HUES48 (cell line): Measurements from ENCODE around the gene ACBD4.

Experiments used
- H3K27ac ChIP-seq: one replicate; pipeline ENCODE4 v1.7.0; 2013; ENCODE audit warnings: low read depth, low read length, inconsistent platforms
- H3K27me3 ChIP-seq: 2 replicates; pipeline ENCODE4 v1.6.1; 2013; ENCODE audit warnings: mild to moderate bottlenecking, low read length; ENCODE audit not compliant: control insufficient read depth, insufficient read depth
- H3K36me3 ChIP-seq: 2 replicates; pipeline ENCODE4 v1.6.1; 2013; ENCODE audit warnings: low read length; ENCODE audit not compliant: control insufficient read depth, insufficient read depth
- H3K4me1 ChIP-seq: 2 replicates; pipeline ENCODE4 v1.6.1; 2013; ENCODE audit warnings: mild to moderate bottlenecking, low read length; ENCODE audit not compliant: control insufficient read depth, insufficient read depth
- H3K4me3 ChIP-seq: 2 replicates; pipeline ENCODE4 v1.5.1; 2013; ENCODE audit warnings: mild to moderate bottlenecking, low read depth, low read length
- H3K9ac ChIP-seq: 2 replicates; pipeline ENCODE4 v1.6.1; 2013; ENCODE audit warnings: mild to moderate bottlenecking, low read depth, low read length, moderate library complexity
- H3K9me3 ChIP-seq: 2 replicates; pipeline ENCODE4 v1.6.1; 2013; ENCODE audit warnings: low read length; ENCODE audit not compliant: control insufficient read depth, insufficient read depth

Gene ACBD4

GRCh38 chr17:45130681-45131615 lies 4.5 kb upstream of the ACBD4 start:
- no peaks in the 10 kb centered on the region for H3K9me3 ChIP-seq
- H3K4me1 ChIP-seq: peaks cover 20% of the 10 kb centered on the region; the same call in 1 of the 2 replicates
- no peak overlapping the region for H3K27ac ChIP-seq
- H3K4me3 ChIP-seq: peak overlapping the region; percentile 78
- H3K36me3 ChIP-seq: no peaks in the 10 kb centered on the region
- H3K9ac ChIP-seq: no peak overlapping the region
- H3K27me3 ChIP-seq: no peaks in the 10 kb centered on the region; the same call in 1 of the 2 replicates

DNA sequence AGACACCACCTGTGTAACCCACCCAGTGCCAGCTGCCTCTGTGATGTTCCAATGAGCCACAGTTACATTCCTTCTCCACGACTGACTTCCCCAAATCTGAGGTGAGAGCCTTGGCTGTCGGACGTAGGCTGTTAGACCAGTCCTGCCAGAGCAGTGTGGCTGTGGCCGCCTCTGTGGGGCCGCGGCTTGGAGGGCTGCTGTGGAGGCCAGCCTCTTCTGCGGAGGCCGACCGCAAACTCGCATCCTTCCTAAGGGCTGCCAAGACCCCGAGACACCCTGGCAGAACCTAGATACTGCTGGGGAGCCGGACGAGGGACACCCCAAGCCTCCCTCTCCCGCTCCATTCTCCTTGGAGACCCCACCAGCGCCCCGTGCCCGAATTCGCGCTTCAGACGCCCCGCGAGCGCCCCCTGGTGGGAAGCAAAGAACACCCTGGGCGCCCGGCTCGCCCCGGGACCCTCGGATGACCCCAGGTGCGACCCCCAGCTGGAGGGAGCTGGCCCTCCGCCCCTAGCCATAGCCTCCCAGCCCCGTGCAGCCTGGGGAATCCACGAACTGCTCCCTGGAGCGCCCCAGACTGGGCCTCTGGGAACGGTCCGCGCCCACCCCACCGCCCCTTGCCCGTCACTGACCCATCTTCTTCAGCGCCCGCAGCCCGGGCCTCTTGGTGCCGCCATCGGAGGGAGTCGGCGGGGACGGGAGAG lies 3.7 kb upstream of the ACBD4 start:
- Histone ChIP-seq H3K9me3 (no peaks in the 10 kb centered on the region), H3K36me3 (no peaks in the 10 kb centered on the region), H3K4me3 (peak overlapping the region; percentile 78), H3K4me1 (peaks cover 21% of the 10 kb centered on the region; the same call in 1 of the 2 replicates), H3K27me3 (no peaks in the 10 kb centered on the region; the same call in 1 of the 2 replicates), H3K27ac (peak overlapping the region; percentile 47), H3K9ac (0 out of 2 replicates have a peak overlapping the region, but pooled peaks have one; percentile 11)

GRCh38 chr17:45132320-45132571 lies 3.2 kb upstream of the ACBD4 start, which contains the start of gene PLCD3:
Gene PLCD3 (minus strand): TSS chr17:45132515. CDS start chr17:45132410, 105 bp downstream.
- peak within 1 kb of the TSS; percentile 71 for H3K27ac ChIP-seq
- H3K36me3 ChIP-seq: no peaks in the 10 kb centered on the region
- no peaks in the 10 kb centered on the region for H3K9me3 ChIP-seq
- H3K9ac ChIP-seq: peak within 1 kb of the TSS; percentile 38; the same call in 1 of the 2 replicates
- H3K4me3 ChIP-seq: peak within 1 kb of the TSS; percentile 78
- no peaks in the 10 kb centered on the region; the same call in 1 of the 2 replicates for H3K27me3 ChIP-seq
- H3K4me1 ChIP-seq: peaks cover 21% of the 10 kb centered on the region; the same call in 1 of the 2 replicates

DNA sequence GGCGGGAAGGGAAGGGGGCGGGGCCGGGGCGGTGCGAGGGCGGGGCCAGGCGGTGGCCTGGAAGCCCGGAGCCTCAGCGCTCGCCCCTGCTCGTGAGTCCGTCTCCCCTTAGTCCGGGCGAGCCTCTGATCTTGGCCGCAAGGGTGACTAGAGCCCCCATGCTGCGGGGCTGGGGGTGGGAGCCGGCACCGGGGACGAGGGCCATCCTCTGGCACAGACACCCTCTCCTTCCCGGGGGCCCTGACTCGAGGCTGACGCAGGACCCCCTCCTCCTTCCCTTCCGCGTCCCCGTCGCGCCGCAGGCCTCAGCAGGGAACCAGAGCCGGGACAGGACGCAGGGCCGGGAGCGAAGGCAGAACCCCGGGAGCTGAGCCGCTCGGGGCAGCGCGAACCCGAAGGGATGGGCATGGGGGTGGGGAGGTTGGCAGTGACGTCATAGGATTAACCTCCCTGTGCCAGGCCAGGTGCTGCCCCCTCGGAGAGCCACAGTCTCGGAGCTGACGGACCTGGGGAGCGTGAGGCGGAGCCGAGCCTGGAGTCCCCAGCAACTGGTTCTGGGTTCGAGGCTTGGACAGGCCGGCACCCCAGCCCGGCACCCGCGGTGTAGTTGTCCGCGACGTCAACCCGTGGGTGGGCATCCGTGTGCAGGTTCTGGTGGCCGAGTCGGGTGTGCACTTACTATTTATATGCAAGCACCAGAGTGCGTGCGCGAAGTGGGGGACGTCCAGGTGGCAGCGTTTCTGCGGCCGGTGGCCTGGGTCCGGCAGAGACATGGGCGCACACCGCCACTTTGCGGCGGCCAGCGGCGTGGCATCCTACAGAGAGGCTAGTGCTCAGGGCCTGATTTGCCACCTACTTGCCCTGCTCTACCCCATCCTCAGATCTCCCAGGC lies 2.7 kb upstream of the ACBD4 start:
- peaks cover 16% of the 10 kb centered on the region; the same call in 1 of the 2 replicates for H3K4me1 ChIP-seq
- H3K9ac ChIP-seq: peak overlapping the region; percentile 38; the same call in 1 of the 2 replicates
- 0 out of 2 replicates have a peak, but pooled peaks cover 2% of the 10 kb centered on the region for H3K36me3 ChIP-seq
- H3K4me3 ChIP-seq: peak overlapping the region; percentile 76
- no peaks in the 10 kb centered on the region for H3K9me3 ChIP-seq
- H3K27ac ChIP-seq: peak overlapping the region; percentile 71
- H3K27me3 ChIP-seq: no peaks in the 10 kb centered on the region; the same call in 1 of the 2 replicates

- Histone ChIP-seq H3K9ac (no peak overlapping the region), H3K4me3 (peak overlapping the region; percentile 58), H3K36me3 (0 out of 2 replicates have a peak, but pooled peaks cover 3% of the 10 kb centered on the region), H3K27me3 (no peaks in the 10 kb centered on the region; the same call in 1 of the 2 replicates), H3K4me1 (peaks cover 5% of the 10 kb centered on the region; the same call in 1 of the 2 replicates), H3K9me3 (no peaks in the 10 kb centered on the region), H3K27ac (no peak overlapping the region)
Measured at GRCh38 chr17:45135978-45136791, 698 bp downstream of the ACBD4 start.

DNA sequence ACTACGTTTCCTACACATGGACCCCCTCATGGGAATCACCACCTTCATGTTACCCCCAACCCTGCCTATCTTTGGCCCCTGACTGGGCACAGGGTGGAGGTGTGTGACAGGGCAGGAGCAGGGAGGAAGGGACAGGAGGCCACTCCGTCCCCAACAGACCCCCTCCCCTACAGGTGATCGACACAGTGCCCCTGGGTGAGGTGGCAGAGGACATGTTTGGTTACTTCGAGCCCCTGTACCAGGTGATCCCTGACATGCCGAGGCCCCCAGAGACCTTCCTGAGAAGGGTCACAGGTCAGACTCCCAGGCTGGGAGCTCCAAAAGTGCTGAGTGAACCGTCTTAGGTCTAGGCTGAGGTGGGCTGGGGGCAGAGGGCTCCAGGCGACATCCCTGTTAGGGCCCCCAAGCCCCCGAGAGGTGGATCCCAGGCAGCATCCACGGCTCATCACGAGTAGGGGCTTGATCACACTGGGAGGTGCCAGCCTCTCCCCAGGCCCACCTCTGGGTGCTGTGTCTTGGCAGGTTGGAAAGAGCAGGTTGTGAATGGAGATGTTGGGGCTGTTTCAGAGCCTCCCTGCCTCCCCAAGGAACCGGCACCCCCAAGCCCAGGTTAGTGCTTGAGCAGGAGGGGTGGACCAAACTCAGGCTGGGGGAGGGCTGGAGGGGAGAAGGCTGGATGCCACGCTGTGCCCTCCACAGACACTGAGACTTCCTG lies 1.5 kb downstream of the ACBD4 start:
- no peak overlapping the region for H3K9ac ChIP-seq
- 0 out of 2 replicates have a peak, but pooled peaks cover 3% of the 10 kb centered on the region for H3K36me3 ChIP-seq
- H3K27me3 ChIP-seq: no peaks in the 10 kb centered on the region
- no peak overlapping the region for H3K27ac ChIP-seq
- 0 out of 2 replicates have a peak, but pooled peaks cover 5% of the 10 kb centered on the region for H3K4me1 ChIP-seq
- H3K4me3 ChIP-seq: no peak overlapping the region
- H3K9me3 ChIP-seq: no peaks in the 10 kb centered on the region

DNA sequence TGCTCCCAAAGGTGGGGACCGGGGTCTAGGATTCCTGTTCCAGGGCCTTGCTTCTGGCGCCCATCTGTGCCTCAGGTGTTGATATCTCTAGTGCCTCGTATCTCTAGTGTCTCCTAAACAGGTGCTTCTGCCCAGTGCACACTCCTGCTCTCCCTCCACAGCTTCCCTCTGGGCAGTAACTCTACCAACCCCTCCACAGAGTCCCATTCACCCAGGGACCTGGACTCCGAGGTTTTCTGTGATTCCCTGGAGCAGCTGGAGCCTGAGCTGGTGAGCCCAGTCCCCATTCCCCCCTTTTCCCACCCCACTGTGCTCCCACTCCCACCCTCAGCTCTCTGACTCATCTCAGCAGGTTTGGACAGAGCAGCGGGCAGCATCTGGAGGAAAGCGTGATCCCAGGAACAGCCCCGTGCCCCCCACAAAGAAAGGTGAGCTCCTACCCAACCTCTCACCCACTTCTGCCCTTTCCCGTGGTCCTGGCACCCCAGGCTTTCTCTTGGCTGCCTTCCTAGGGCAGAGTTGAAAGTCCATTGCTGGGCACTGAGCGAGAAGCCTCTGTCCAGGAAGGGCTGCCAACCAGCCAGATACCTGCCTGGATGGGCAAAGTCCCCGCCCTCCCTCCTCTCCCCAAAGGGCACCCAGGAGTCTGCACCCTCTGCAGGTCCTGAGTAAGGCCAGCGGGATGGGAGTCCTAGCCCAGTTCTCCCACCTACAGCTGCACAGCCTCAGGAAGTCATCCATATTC lies 2.2 kb downstream of the ACBD4 start:
- H3K27ac ChIP-seq: no peak overlapping the region
- H3K9ac ChIP-seq: no peak overlapping the region
- H3K36me3 ChIP-seq: 0 out of 2 replicates have a peak, but pooled peaks cover 3% of the 10 kb centered on the region
- H3K9me3 ChIP-seq: no peaks in the 10 kb centered on the region
- no peaks in the 10 kb centered on the region for H3K27me3 ChIP-seq
- H3K4me3 ChIP-seq: no peak overlapping the region
- H3K4me1 ChIP-seq: peaks cover 5% of the 10 kb centered on the region; the same call in 1 of the 2 replicates

DNA sequence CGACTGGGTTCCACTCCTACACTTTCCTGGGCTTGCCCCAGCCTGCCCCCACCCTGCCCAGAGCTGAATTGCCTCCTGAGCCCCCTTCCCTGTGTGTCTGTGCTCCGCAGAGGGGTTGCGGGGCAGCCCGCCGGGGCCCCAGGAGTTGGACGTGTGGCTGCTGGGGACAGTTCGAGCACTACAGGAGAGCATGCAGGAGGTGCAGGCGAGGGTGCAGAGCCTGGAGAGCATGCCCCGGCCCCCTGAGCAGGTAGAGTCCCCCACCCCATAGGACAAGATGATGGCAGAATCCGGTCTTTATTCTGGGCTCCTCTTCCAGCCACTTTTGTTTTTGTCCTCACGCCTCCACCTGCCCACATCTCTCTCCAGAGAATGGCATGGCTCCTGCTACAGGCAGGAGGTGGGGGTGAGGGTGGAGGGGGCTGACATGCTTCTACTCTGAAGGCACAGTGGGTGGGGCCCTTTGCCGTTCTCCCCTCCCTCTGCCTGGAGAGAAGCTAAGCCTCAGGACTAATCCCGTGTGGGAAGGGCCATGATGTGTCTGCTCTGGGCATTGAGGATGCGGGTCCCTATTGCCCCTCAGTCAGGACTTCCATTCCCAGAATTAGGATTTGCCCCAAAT lies 3.5 kb downstream of the ACBD4 start:
- Histone ChIP-seq H3K27ac (peak overlapping the region; percentile 28), H3K9me3 (no peaks in the 10 kb centered on the region), H3K27me3 (no peaks in the 10 kb centered on the region), H3K9ac (no peak overlapping the region), H3K36me3 (0 out of 2 replicates have a peak, but pooled peaks cover 3% of the 10 kb centered on the region), H3K4me1 (peaks cover 15% of the 10 kb centered on the region; the same call in 1 of the 2 replicates), H3K4me3 (no peak overlapping the region)
